Bronchial epithelial cell (primary cell): Measurements from ENCODE around the gene NFASC. TPM values are rescaled to one million over a fixed set of nuclear protein-coding genes. Genes with fewer than 3 reads are reported as not detected.
A peak's percentile ranks its signal among the peaks of the same experiment; 100 is the strongest.

Source experiments
- DNase-seq: peaks from one replicate; pipeline ENCODE4 v3.0.0-alpha.2; 2010; ENCODE audit warnings: low read depth
- FAIRE-seq: peaks from 2 replicates; lab custom pipeline; 2011; peaks lifted over from hg19 to GRCh38; lab: Jason Lieb, UNC
- H3K27me3 ChIP-seq: 2 replicates; pipeline ENCODE4 v1.5.1; 2011; ENCODE audit warnings: low read length; ENCODE audit not compliant: control insufficient read depth, insufficient read depth
- H3K36me3 ChIP-seq: 2 replicates; pipeline ENCODE4 v1.5.1; 2011; ENCODE audit warnings: low read length; ENCODE audit not compliant: control insufficient read depth, insufficient read depth
- H3K4me3 ChIP-seq: 2 replicates; pipeline ENCODE4 v1.5.1; 2011; ENCODE audit warnings: mild to moderate bottlenecking, low read depth, low read length, control low read depth
- CTCF ChIP-seq: IDR thresholded peaks from 2 replicates; pipeline ENCODE4 v1.5.1; 2011; ENCODE audit warnings: mild to moderate bottlenecking, moderate library complexity, low read length, control low read depth, inconsistent platforms; ENCODE audit not compliant: insufficient read depth, severe bottlenecking
- total RNA-seq: library from RNA; depleted of rRNA; stranded (reverse); fragments of >200 nt; gene quantifications from 2 replicates; pipeline ENCODE4 v1.2.1, GENCODE V29; 2014

Gene NFASC
- total RNA-seq, 1 donor from 2014 or later = 0.53 TPM

GRCh38 chr1:204846546-204846945 lies 24.1 kb upstream of the NFASC start:
- H3K4me3 ChIP-seq = no peak overlapping the region
- DNase-seq (no peak), FAIRE-seq (no peak)
- no peaks in the 10 kb centered on the region for H3K36me3 ChIP-seq
- no peaks in the 10 kb centered on the region for H3K27me3 ChIP-seq
- TF ChIP-seq CTCF = no peak

GRCh38 chr1:204848579-204848978 lies 22.1 kb upstream of the NFASC start:
- H3K36me3 ChIP-seq = no peaks in the 10 kb centered on the region
- DNase-seq (no peak), FAIRE-seq (no peak)
- TF ChIP-seq CTCF = no peak
- H3K4me3 ChIP-seq = no peak overlapping the region
- H3K27me3 ChIP-seq = no peaks in the 10 kb centered on the region

GRCh38 chr1:204852854-204853253 lies 17.8 kb upstream of the NFASC start:
- FAIRE-seq = no peak
- peaks cover 2% of the 10 kb centered on the region for H3K27me3 ChIP-seq
- no peak overlapping the region for H3K4me3 ChIP-seq
- no peaks in the 10 kb centered on the region for H3K36me3 ChIP-seq
- no peak for TF ChIP-seq CTCF
- no peak for DNase-seq

- H3K36me3 ChIP-seq = no peaks in the 10 kb centered on the region
- FAIRE-seq (peak; percentile 50), DNase-seq (no peak)
- no peak for TF ChIP-seq CTCF
- peaks cover 2% of the 10 kb centered on the region for H3K27me3 ChIP-seq
- H3K4me3 ChIP-seq = no peak overlapping the region
Observed at GRCh38 chr1:204853436-204853835, 17.2 kb upstream of the NFASC start.

- Histone ChIP-seq H3K36me3 (no peaks in the 10 kb centered on the region), H3K4me3 (no peak overlapping the region), H3K27me3 (peaks cover 2% of the 10 kb centered on the region)
- DNase-seq = no peak
- no peak for TF ChIP-seq CTCF
- no peak for FAIRE-seq
Observed at GRCh38 chr1:204854286-204854685, 16.4 kb upstream of the NFASC start.

- TF ChIP-seq CTCF = no peak
- Histone ChIP-seq H3K27me3 (peaks cover 2% of the 10 kb centered on the region), H3K36me3 (no peaks in the 10 kb centered on the region), H3K4me3 (no peak overlapping the region)
- FAIRE-seq = no peak
- no peak for DNase-seq
Observed at GRCh38 chr1:204858363-204858821, 12.3 kb upstream of the NFASC start.
